K562 (cell line): ENCODE measurements around the gene PARD3B. TPM values are rescaled to one million over a fixed set of nuclear protein-coding genes. Genes with fewer than 3 reads are reported as not detected.

ENCODE experiments used
- FOSL1 ChIP-seq: fragments of 200-800 bp; sonication (Bioruptor generic); conservative IDR thresholded peaks from 2 replicates; pipeline ENCODE4 v1.6.1; 2016; ENCODE audit warnings: missing genetic modification characterization, missing compliant biosample characterization
- HMGN3 ChIP-seq: IDR thresholded peaks from 2 replicates; pipeline ENCODE4 v1.6.1; 2011; ENCODE audit warnings: borderline replicate concordance, low read depth, mild to moderate bottlenecking, mixed read lengths, low read length; ENCODE audit not compliant: insufficient read length; ENCODE audit errors: extremely low read depth
- MAZ ChIP-seq, 2 experiments: fragments of 450-650 bp in 1 of 2; sonication (generic) in 1 of 2; formaldehyde crosslinking; IDR thresholded peaks in 1 of 2; conservative IDR thresholded peaks in 1 of 2; 2 replicates each; pipeline versions ENCODE4 v1.4.0 to v1.5.0; 2020; ENCODE audit warnings: mild to moderate bottlenecking in 1 of 2, missing genetic modification reagents in 1 of 2
- NEUROD1 ChIP-seq: fragments of 150-350 bp; IDR thresholded peaks from 2 replicates; pipeline ENCODE4 v1.6.1; 2014; ENCODE audit warnings: borderline replicate concordance, low read length, low read depth; ENCODE audit not compliant: partially characterized antibody
- ZFPM2 ChIP-seq: fragments of 250-450 bp; sonication (Bioruptor Pico); IDR thresholded peaks from 2 replicates; pipeline ENCODE4 v1.5.1; 2022; ENCODE audit warnings: mild to moderate bottlenecking
- polyA plus RNA-seq, 8 experiments: library from polyadenylated mRNA; depleted of rRNA in 4 of 8; stranded (reverse) in 5 of 8; unstranded in 3 of 8; fragments of >200 nt; fragmentation: Nextera tagmentation in 2 of 8; fragmentation: Illumina TruSeq in 1 of 8; extraction: Ambion mirVana in 2 of 8; extraction: Trizol in 1 of 8; gene quantifications; 2 replicates each; pipeline versions ENCODE4 v1.2.1 to v1.2.3, GENCODE V29; 2011 to 2014; ENCODE audit warnings: inconsistent platforms in 1 of 8, missing spikeins in 1 of 8
- total RNA-seq, 7 experiments: library from RNA; depleted of rRNA in 6 of 7; stranded (reverse); fragments of >200 nt in 6 of 7; fragmentation: Illumina TruSeq in 2 of 7; extraction: Trizol in 2 of 7; gene quantifications; 2 replicates each; pipeline versions ENCODE4 v1.2.1 to v1.2.3, GENCODE V29; 2011 to 2021; ENCODE audit warnings: low replicate concordance in 1 of 7
- TF ChIP-seq, protein P1 (sequence below), 2 experiments: fragments of 450-650 bp; IDR thresholded peaks; 2 replicates each; pipeline ENCODE4 v1.6.1; 2016; ENCODE audit warnings: mild to moderate bottlenecking in 2 of 2, borderline replicate concordance in 1 of 2, low read depth in 1 of 2, moderate library complexity in 1 of 2

The PARD3B gene
- total and polyA plus RNA-seq, 9 of the 15 experiments (the other 6 are each of a cell fraction or from before 2014, with no cell fraction given) = 0.15 to 3.0 (median 1.1) TPM

- TF ChIP-seq, protein P1, sequence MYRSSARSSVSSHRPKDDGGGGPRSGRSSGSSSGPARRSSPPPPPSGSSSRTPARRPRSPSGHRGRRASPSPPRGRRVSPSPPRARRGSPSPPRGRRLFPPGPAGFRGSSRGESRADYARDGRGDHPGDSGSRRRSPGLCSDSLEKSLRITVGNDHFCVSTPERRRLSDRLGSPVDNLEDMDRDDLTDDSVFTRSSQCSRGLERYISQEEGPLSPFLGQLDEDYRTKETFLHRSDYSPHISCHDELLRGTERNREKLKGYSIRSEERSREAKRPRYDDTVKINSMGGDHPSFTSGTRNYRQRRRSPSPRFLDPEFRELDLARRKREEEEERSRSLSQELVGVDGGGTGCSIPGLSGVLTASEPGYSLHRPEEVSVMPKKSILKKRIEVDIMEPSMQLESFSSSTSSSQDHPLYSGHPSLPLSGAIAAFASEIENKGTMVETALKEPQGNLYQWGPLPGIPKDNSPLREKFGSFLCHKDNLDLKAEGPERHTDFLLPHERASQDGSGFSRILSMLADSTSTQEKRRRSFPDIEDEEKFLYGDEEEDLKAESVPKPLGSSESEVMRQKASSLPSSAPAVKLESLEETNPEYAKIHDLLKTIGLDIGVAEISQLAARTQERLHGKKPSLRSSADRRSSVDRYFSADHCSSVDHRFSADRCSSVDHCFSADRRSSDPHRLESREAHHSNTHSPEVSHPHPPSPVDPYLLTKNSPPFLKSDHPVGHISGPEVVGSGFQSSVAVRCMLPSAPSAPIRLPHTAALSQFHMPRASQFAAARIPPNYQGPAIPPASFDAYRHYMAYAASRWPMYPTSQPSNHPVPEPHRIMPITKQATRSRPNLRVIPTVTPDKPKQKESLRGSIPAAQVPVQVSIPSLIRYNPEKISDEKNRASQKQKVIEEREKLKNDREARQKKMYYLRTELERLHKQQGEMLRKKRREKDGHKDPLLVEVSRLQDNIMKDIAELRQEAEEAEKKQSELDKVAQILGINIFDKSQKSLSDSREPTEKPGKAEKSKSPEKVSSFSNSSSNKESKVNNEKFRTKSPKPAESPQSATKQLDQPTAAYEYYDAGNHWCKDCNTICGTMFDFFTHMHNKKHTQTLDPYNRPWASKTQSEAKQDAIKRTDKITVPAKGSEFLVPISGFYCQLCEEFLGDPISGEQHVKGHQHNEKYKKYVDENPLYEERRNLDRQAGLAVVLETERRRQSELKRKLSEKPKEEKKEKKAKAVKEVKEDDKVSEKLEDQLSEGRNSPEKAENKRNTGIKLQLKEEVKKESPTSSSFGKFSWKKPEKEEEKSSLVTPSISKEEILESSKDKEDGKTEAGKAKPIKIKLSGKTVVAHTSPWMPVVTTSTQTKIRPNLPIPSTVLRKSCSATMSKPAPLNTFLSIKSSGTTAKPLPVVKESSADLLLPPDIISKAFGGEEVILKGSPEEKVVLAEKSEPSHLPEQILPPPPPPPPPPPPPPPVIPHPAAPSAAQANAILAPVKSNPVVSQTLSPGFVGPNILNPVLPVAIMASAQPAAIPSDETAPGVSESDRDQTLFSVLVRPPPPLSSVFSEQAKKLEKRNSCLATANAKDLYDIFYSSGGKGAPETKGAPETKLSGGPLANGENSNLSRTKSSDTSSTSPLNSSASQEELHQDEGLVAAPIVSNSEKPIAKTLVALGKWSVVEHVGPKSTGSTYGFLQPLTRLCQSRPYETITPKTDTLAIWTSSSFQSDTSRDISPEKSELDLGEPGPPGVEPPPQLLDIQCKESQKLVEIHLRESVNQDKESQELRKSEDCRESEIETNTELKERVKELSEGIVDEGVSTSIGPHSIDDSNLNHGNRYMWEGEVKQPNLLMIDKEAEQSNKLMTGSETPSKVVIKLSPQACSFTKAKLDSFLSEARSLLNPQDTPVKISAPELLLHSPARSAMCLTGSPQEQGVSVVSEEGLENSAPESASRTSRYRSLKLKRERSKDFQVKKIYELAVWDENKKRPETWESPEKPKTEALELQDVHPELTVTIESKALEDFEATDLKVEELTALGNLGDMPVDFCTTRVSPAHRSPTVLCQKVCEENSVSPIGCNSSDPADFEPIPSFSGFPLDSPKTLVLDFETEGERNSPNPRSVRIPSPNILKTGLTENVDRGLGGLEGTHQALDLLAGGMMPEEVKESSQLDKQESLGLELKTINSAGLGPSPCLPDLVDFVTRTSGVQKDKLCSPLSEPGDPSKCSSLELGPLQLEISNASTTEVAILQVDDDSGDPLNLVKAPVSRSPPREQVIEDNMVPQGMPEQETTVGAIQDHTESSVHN (IDR thresholded peaks at IDR 0.05; ENCODE audit: borderline replicate concordance in 1 of 2, low read depth in 1 of 2) = no peak
- TF ChIP-seq ZFPM2 (CRISPR knock-in tag) (no peak), FOSL1 (tag) (no peak), MAZ (CRISPR knock-in tag; conservative IDR thresholded peaks at IDR 0.05 in 1 of 2, IDR thresholded peaks at IDR 0.05 in 1 of 2) (no peak), HMGN3 (no peak), NEUROD1 (no peak)
Observed at GRCh38 chr2:205094031-205094430, 548.8 kb downstream of the PARD3B start (continued).
